ENCODE measurements around the gene HSD17B1.

DNA sequence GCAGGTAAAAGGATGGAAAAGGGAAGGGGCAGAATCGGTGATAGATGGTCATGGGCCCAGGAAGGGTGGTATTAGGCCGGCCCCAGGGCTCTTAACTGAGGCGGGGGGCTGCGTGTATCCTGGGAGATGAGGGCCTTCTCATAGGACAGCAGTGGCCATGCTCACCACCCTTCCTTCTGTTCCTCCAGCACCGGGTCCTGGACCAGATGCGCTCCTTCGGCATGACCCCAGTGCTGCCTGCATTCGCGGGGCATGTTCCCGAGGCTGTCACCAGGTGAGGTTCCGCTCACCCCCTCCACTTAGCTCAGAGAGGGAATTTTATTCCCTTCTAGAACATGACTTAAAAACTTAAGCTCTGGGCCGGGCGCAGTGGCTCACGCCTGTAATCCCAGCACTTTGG, 14.2 kb upstream of the HSD17B1 start:
- TF ChIP-seq, protein P1, sequence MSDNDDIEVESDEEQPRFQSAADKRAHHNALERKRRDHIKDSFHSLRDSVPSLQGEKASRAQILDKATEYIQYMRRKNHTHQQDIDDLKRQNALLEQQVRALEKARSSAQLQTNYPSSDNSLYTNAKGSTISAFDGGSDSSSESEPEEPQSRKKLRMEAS (IDR thresholded peaks at IDR 0.05; ENCODE audit: insufficient read depth, insufficient read length): no peak
- TF ChIP-seq, protein P2, sequence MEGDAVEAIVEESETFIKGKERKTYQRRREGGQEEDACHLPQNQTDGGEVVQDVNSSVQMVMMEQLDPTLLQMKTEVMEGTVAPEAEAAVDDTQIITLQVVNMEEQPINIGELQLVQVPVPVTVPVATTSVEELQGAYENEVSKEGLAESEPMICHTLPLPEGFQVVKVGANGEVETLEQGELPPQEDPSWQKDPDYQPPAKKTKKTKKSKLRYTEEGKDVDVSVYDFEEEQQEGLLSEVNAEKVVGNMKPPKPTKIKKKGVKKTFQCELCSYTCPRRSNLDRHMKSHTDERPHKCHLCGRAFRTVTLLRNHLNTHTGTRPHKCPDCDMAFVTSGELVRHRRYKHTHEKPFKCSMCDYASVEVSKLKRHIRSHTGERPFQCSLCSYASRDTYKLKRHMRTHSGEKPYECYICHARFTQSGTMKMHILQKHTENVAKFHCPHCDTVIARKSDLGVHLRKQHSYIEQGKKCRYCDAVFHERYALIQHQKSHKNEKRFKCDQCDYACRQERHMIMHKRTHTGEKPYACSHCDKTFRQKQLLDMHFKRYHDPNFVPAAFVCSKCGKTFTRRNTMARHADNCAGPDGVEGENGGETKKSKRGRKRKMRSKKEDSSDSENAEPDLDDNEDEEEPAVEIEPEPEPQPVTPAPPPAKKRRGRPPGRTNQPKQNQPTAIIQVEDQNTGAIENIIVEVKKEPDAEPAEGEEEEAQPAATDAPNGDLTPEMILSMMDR (IDR thresholded peaks at IDR 0.05; ENCODE audit: extremely low read depth in 1 of 2, insufficient read depth in 1 of 2, low read depth in 1 of 2, low read length in 2 of 2): no peak
- TF ChIP-seq EZH2 (IDR thresholded peaks at IDR 0.05; ENCODE audit: borderline replicate concordance, low read depth, low read length, severe bottlenecking): no peak
- no peak for TF ChIP-seq POLR2A (IDR thresholded peaks at IDR 0.05; ENCODE audit: low read depth, low read length)
- no peak for TF ChIP-seq POLR2AphosphoS5 (IDR thresholded peaks at IDR 0.05; ENCODE audit: insufficient read depth, low read depth, low read length)
- no peak for TF ChIP-seq MYC (IDR thresholded peaks at IDR 0.05; ENCODE audit: low read depth, low read length)
- TF ChIP-seq FOS (IDR thresholded peaks at IDR 0.05; ENCODE audit: borderline replicate concordance, insufficient read depth, low read length): no peak
- no peak for TF ChIP-seq GATA2 (IDR thresholded peaks at IDR 0.05; ENCODE audit: insufficient read depth, insufficient read length, low read depth, low read length)
